Stomach (tissue), 4 donors: ENCODE measurements around the gene SKI.

Source experiments
- CTCF ChIP-seq, 7 experiments: fragments of 450-650 bp in 4 of 7; fragments of 200-600 bp in 3 of 7; sonication (generic) in 3 of 7; IDR thresholded peaks; one replicate each; pipeline ENCODE4 v1.5.1; 2016 to 2019; ENCODE audit warnings: antibody characterized with exemption in 7 of 7, control low read depth in 2 of 7, mild to moderate bottlenecking in 1 of 7
- EP300 ChIP-seq: sonication (generic); formaldehyde crosslinking; IDR thresholded peaks from one replicate; pipeline ENCODE4 v1.6.1; 2017; ENCODE audit warnings: antibody characterized with exemption
- POLR2A ChIP-seq, 4 donors: fragments of 450-650 bp; IDR thresholded peaks; one replicate each; pipeline ENCODE4 v1.6.1; 2016; ENCODE audit warnings: antibody characterized with exemption in 4 of 4, control low read depth in 2 of 4, mild to moderate bottlenecking in 1 of 4, moderate library complexity in 1 of 4
- POLR2AphosphoS5 ChIP-seq, 3 donors: sonication (generic); formaldehyde crosslinking; IDR thresholded peaks; one replicate each; pipeline ENCODE4 v1.6.1; 2016; ENCODE audit warnings: antibody characterized with exemption in 3 of 3

GRCh38 chr1:2278591-2279209 lies 50.6 kb downstream of the SKI start:
- TF ChIP-seq CTCF (IDR thresholded peaks at IDR 0.05) = no peak
- TF ChIP-seq POLR2A (IDR thresholded peaks at IDR 0.05) = no peak
- no peak for TF ChIP-seq POLR2AphosphoS5 (IDR thresholded peaks at IDR 0.05)
- TF ChIP-seq EP300 = no peak
